Neural progenitor cell (in vitro differentiated cells): Measurements from ENCODE around the gene GHRH. TPM values are rescaled to one million over a fixed set of nuclear protein-coding genes. Genes with fewer than 3 reads are reported as not detected.

ENCODE experiments used
- DNase-seq: peaks from one replicate; pipeline ENCODE4 v3.0.0-alpha.2; 2016; ENCODE audit warnings: low spot score
- H2AFZ ChIP-seq: fragments of 200-600 bp; sonication (generic); replicated peaks from 2 replicates; pipeline ENCODE4 v1.6.1; 2016; ENCODE audit warnings: antibody characterized with exemption
- H3F3A ChIP-seq: fragments of 200-600 bp; sonication (generic); 2 replicates; pipeline ENCODE4 v1.6.1; 2016; ENCODE audit warnings: antibody characterized with exemption, low read depth
- H3K27ac ChIP-seq: fragments of 200-600 bp; sonication (generic); 2 replicates; pipeline ENCODE4 v1.5.1; 2016; ENCODE audit warnings: mild to moderate bottlenecking
- H3K27me3 ChIP-seq: fragments of 200-600 bp; sonication (generic); 2 replicates; pipeline ENCODE4 v1.6.1; 2016; ENCODE audit warnings: mild to moderate bottlenecking, moderate library complexity
- H3K36me3 ChIP-seq: fragments of 200-600 bp; sonication (generic); 2 replicates; pipeline ENCODE4 v1.5.1; 2016
- H3K4me1 ChIP-seq: fragments of 200-600 bp; sonication (generic); 2 replicates; pipeline ENCODE4 v1.6.1; 2016; ENCODE audit warnings: mixed run types
- H3K4me2 ChIP-seq: fragments of 200-600 bp; sonication (generic); 2 replicates; pipeline ENCODE4 v1.6.1; 2016
- H3K4me3 ChIP-seq: fragments of 200-600 bp; sonication (generic); 2 replicates; pipeline ENCODE4 v1.5.1; 2016
- H3K79me2 ChIP-seq: fragments of 200-600 bp; sonication (generic); 2 replicates; pipeline ENCODE4 v1.6.1; 2016; ENCODE audit warnings: low read depth
- H3K9ac ChIP-seq: fragments of 200-600 bp; sonication (generic); 2 replicates; pipeline ENCODE4 v1.6.1; 2016
- H3K9me3 ChIP-seq: fragments of 200-600 bp; sonication (generic); 2 replicates; pipeline ENCODE4 v1.5.1; 2016; ENCODE audit warnings: low read depth
- H4K20me1 ChIP-seq: fragments of 200-600 bp; sonication (generic); 2 replicates; pipeline ENCODE4 v1.6.1; 2016; ENCODE audit warnings: low read depth
- H3K27ac Mint-ChIP-seq: 3 replicates; pipeline ENCODE4 v1.8.0; 2021; ENCODE audit warnings: mixed read lengths
- H3K27me3 Mint-ChIP-seq: 2 replicates; pipeline ENCODE4 v1.8.0; 2022; ENCODE audit warnings: low read depth, mild to moderate bottlenecking, inconsistent platforms, moderate library complexity, mixed read lengths; ENCODE audit not compliant: insufficient read depth
- H3K36me3 Mint-ChIP-seq: 3 replicates; pipeline ENCODE4 v1.8.0; 2021; ENCODE audit warnings: mixed read lengths
- H3K4me1 Mint-ChIP-seq: 3 replicates; pipeline ENCODE4 v1.8.0; 2021; ENCODE audit warnings: mixed read lengths
- H3K4me3 Mint-ChIP-seq: 3 replicates; pipeline ENCODE4 v1.8.0; 2021; ENCODE audit warnings: mild to moderate bottlenecking, moderate library complexity, mixed read lengths
- H3K9me3 Mint-ChIP-seq: 3 replicates; pipeline ENCODE4 v1.8.0; 2020; ENCODE audit warnings: mixed read lengths
- EZH2 ChIP-seq: fragments of 200-600 bp; sonication (generic); IDR thresholded peaks from 2 replicates; pipeline ENCODE4 v1.6.1; 2017; ENCODE audit warnings: antibody characterized with exemption, mild to moderate bottlenecking, moderate library complexity
- EZH2phosphoT487 ChIP-seq: fragments of 200-600 bp; sonication (generic); IDR thresholded peaks from 2 replicates; pipeline ENCODE4 v1.6.1; 2017; ENCODE audit warnings: antibody characterized with exemption
- total RNA-seq: library from RNA; depleted of rRNA; stranded (reverse); fragments of >200 nt; gene quantifications from 2 replicates; pipeline ENCODE4 v1.2.3, GENCODE V29; 2015; ENCODE audit warnings: low replicate concordance
- TF ChIP-seq, protein P1 (sequence below): fragments of 200-600 bp; sonication (generic); IDR thresholded peaks from 2 replicates; pipeline ENCODE4 v1.5.1; 2017; ENCODE audit warnings: antibody characterized with exemption, mild to moderate bottlenecking

The GHRH gene
- total RNA-seq, 1 donor from 2014 or later: not detected

DNA sequence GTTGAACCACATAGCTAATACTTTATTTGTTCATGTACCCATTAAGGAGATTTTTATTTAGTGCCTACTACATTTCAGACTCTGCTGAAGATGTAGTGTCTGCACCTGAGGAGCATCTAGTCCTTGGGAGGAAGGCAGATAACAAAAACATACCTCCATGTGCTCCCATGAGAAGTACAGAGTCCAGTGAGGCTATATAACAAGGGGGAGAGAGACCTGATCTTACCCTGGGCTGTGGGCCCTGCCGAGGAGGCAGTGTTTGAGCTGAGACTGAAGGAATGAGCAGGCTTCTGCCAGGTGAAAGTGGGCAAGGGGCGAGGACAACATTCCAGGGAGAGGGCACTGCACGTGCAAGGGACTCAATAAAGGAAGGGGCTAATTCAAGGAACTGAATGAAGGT is 39.9 kb upstream of the GHRH start:
- Mint-ChIP-seq H3K4me1 (peaks cover 11% of the 10 kb centered on the region), H3K4me3 (peak overlapping the region; percentile 17), H3K27ac (no peak overlapping the region), H3K27me3 (peaks cover 4% of the 10 kb centered on the region), H3K36me3 (peaks cover 37% of the 10 kb centered on the region), H3K9me3 (no peaks in the 10 kb centered on the region)
- H3K27ac ChIP-seq: no peak overlapping the region
- H3K4me1 ChIP-seq: peaks cover 24% of the 10 kb centered on the region
- TF ChIP-seq EZH2: no peak
- peaks cover 8% of the 10 kb centered on the region for H3K36me3 ChIP-seq
- no peak overlapping the region for H3K4me3 ChIP-seq
- DNase-seq: no peak
- no peaks in the 10 kb centered on the region for H3F3A ChIP-seq
- H2AFZ ChIP-seq: no peak overlapping the region
- H3K79me2 ChIP-seq: peaks cover 36% of the 10 kb centered on the region
- peaks cover 5% of the 10 kb centered on the region for H4K20me1 ChIP-seq
- H3K9ac ChIP-seq: no peak overlapping the region
- no peaks in the 10 kb centered on the region for H3K27me3 ChIP-seq
- no peaks in the 10 kb centered on the region for H3K9me3 ChIP-seq
- no peak overlapping the region for H3K4me2 ChIP-seq

GRCh38 chr20:37301120-37301519 is 39.5 kb upstream of the GHRH start:
- peaks cover 7% of the 10 kb centered on the region for H4K20me1 ChIP-seq
- H3K4me2 ChIP-seq: no peak overlapping the region
- no peak for DNase-seq
- no peak overlapping the region for H3K27ac ChIP-seq
- H3K4me1 Mint-ChIP-seq: peaks cover 11% of the 10 kb centered on the region
- H3K36me3 Mint-ChIP-seq: peaks cover 37% of the 10 kb centered on the region
- peaks cover 8% of the 10 kb centered on the region for H3K36me3 ChIP-seq
- H3K79me2 ChIP-seq: peaks cover 41% of the 10 kb centered on the region
- H2AFZ ChIP-seq: no peak overlapping the region
- H3K4me3 ChIP-seq: no peak overlapping the region
- no peak overlapping the region for H3K27ac Mint-ChIP-seq
- H3K9me3 Mint-ChIP-seq: no peaks in the 10 kb centered on the region
- no peak overlapping the region for H3K9ac ChIP-seq
- TF ChIP-seq EZH2 (no peak), EZH2phosphoT487 (no peak)
- TF ChIP-seq, protein P1, sequence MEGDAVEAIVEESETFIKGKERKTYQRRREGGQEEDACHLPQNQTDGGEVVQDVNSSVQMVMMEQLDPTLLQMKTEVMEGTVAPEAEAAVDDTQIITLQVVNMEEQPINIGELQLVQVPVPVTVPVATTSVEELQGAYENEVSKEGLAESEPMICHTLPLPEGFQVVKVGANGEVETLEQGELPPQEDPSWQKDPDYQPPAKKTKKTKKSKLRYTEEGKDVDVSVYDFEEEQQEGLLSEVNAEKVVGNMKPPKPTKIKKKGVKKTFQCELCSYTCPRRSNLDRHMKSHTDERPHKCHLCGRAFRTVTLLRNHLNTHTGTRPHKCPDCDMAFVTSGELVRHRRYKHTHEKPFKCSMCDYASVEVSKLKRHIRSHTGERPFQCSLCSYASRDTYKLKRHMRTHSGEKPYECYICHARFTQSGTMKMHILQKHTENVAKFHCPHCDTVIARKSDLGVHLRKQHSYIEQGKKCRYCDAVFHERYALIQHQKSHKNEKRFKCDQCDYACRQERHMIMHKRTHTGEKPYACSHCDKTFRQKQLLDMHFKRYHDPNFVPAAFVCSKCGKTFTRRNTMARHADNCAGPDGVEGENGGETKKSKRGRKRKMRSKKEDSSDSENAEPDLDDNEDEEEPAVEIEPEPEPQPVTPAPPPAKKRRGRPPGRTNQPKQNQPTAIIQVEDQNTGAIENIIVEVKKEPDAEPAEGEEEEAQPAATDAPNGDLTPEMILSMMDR: no peak
- H3F3A ChIP-seq: no peaks in the 10 kb centered on the region
- H3K4me3 Mint-ChIP-seq: no peak overlapping the region
- no peaks in the 10 kb centered on the region for H3K27me3 ChIP-seq
- H3K27me3 Mint-ChIP-seq: peaks cover 4% of the 10 kb centered on the region
- H3K9me3 ChIP-seq: no peaks in the 10 kb centered on the region
- H3K4me1 ChIP-seq: peaks cover 23% of the 10 kb centered on the region

DNA sequence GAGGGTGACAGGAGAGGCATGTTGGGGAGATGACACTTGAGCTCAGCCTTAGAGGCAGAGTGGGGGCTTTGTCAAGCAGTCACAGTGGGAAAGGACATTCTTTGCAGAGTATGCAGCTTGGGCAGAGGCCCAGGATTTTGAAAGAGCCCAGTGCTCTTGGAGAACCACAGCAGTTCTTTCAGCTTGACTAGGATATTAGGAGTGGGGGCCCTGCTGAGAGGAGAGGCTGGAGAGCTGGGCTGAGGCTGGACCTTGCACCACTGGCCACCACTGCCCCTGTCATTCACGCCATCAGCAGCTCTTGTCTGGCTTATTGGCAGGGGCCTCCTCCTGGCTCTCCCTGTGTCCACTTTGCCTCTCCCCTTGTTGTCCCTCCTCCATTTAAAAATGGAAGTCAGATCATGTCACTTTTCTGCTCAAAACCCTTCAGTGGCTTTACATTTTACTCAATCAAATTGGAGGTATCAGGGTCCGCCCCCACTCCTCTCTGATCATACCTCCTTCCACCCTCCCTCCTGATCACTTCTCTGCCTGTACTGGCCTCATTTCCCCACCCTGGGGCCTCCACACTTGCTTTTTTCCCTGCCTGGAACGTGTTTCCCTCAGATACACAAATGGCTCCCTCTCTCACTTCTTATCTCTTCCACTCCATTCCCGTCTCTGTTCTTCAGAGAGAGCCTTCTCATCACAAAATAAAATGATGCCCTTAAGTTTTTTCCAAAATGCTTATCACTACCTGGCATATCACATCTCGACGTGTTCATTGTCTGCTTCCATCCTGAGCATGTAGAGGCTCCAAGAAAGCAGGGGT is 38.3 kb upstream of the GHRH start:
- TF ChIP-seq EZH2phosphoT487: no peak
- TF ChIP-seq EZH2: no peak
- TF ChIP-seq, protein P1: no peak
- H3K79me2 ChIP-seq: peaks cover 49% of the 10 kb centered on the region
- H3K36me3 ChIP-seq: peaks cover 8% of the 10 kb centered on the region
- peak overlapping the region; percentile 21 for H3K27ac Mint-ChIP-seq
- H3K4me1 ChIP-seq: peaks cover 23% of the 10 kb centered on the region
- peaks cover 37% of the 10 kb centered on the region for H3K36me3 Mint-ChIP-seq
- no peak overlapping the region for H3K27ac ChIP-seq
- no peak overlapping the region for H2AFZ ChIP-seq
- no peaks in the 10 kb centered on the region for H3K9me3 Mint-ChIP-seq
- H3K4me1 Mint-ChIP-seq: peaks cover 18% of the 10 kb centered on the region
- H3K4me3 ChIP-seq: no peak overlapping the region
- H3K27me3 Mint-ChIP-seq: peaks cover 2% of the 10 kb centered on the region
- H3K9me3 ChIP-seq: no peaks in the 10 kb centered on the region
- no peak overlapping the region for H3K4me2 ChIP-seq
- H3K27me3 ChIP-seq: no peaks in the 10 kb centered on the region
- H3K4me3 Mint-ChIP-seq: no peak overlapping the region
- H3F3A ChIP-seq: peaks cover 5% of the 10 kb centered on the region
- no peak for DNase-seq
- H4K20me1 ChIP-seq: peaks cover 19% of the 10 kb centered on the region
- H3K9ac ChIP-seq: no peak overlapping the region
